Middle frontal gyrus (tissue), 1 donor: ENCODE measurements around the gene LGALS12.
"Not testable (repeated sequence)": the region's sequence is repeated elsewhere in the genome, so short reads cannot be mapped to it uniquely, and the experiment has no call there.

Source experiments
- DNase-seq: peaks from one replicate; pipeline ENCODE4 v3.0.0-alpha.2; 2015; ENCODE audit warnings: low spot score; ENCODE audit errors: extremely low spot score

Gene LGALS12

GRCh38 chr11:63504933-63505586, 824 bp upstream of the LGALS12 start:
- DNase-seq = no peak

- DNase-seq = no peak
Observed at GRCh38 chr11:63506876-63507275, 992 bp downstream of the LGALS12 start.

GRCh38 chr11:63507511-63507910, 1.6 kb downstream of the LGALS12 start:
- no peak for DNase-seq

GRCh38 chr11:63508009-63508408, 2.1 kb downstream of the LGALS12 start:
- DNase-seq = peak; percentile 52

GRCh38 chr11:63508745-63509144, 2.9 kb downstream of the LGALS12 start:
- DNase-seq = no peak

GRCh38 chr11:63510360-63511047, 4.6 kb downstream of the LGALS12 start:
- DNase-seq = peak; percentile 81

- DNase-seq = no peak
Observed at GRCh38 chr11:63511048-63511748, 5.3 kb downstream of the LGALS12 start.

GRCh38 chr11:63512816-63513215, 6.9 kb downstream of the LGALS12 start:
- DNase-seq = no peak

GRCh38 chr11:63516109-63516508, 10.2 kb downstream of the LGALS12 start:
- no peak for DNase-seq

- DNase-seq = no peak
Observed at GRCh38 chr11:63517156-63517555, 11.3 kb downstream of the LGALS12 start.

GRCh38 chr11:63518548-63518947, 12.7 kb downstream of the LGALS12 start:
- no peak for DNase-seq

- no peak for DNase-seq
Observed at GRCh38 chr11:63520606-63521170, 14.8 kb downstream of the LGALS12 start.

- DNase-seq = no peak
Observed at GRCh38 chr11:63521896-63522295, 16.0 kb downstream of the LGALS12 start.

GRCh38 chr11:63523151-63523550, 17.3 kb downstream of the LGALS12 start:
- DNase-seq = no peak

- no peak for DNase-seq
Observed at GRCh38 chr11:63527667-63528066, 21.8 kb downstream of the LGALS12 start.

GRCh38 chr11:63528156-63528555, 22.3 kb downstream of the LGALS12 start:
- not testable (repeated sequence) for DNase-seq

- DNase-seq = not testable (repeated sequence)
Observed at GRCh38 chr11:63528729-63529278, 22.9 kb downstream of the LGALS12 start.

GRCh38 chr11:63529373-63529772, 23.5 kb downstream of the LGALS12 start:
- DNase-seq = not testable (repeated sequence)

GRCh38 chr11:63530021-63530420, 24.1 kb downstream of the LGALS12 start:
- no peak for DNase-seq

- DNase-seq = not testable (repeated sequence)
Observed at GRCh38 chr11:63531074-63531792, 25.3 kb downstream of the LGALS12 start.

GRCh38 chr11:63532117-63532516, 26.2 kb downstream of the LGALS12 start:
- DNase-seq = no peak
